GM23338 (cell line): ENCODE data around the gene LRFN3. TPM values are rescaled to one million over a fixed set of nuclear protein-coding genes. Genes with fewer than 3 reads are reported as not detected.

Experiments
- ATAC-seq: fragments of 200-7000 bp; cut with Tn5 transposase; 3 replicates; pipeline ENCODE4 v1.9.1; 2020
- DNase-seq: peaks from one replicate; pipeline ENCODE4 v3.0.0-alpha.2; 2015; ENCODE audit warnings: low spot score
- H2AFZ ChIP-seq: fragments of 200-600 bp; sonication (generic); 2 replicates; pipeline ENCODE4 v1.8.0; 2016; ENCODE audit warnings: antibody characterized with exemption, mild to moderate bottlenecking, moderate library complexity
- H3F3A ChIP-seq: fragments of 200-600 bp; sonication (generic); replicated peaks from 2 replicates; pipeline ENCODE4 v1.8.0; 2017; ENCODE audit warnings: antibody characterized with exemption, mixed run types, low read depth
- H3K27ac ChIP-seq: fragments of 200-600 bp; sonication (generic); 2 replicates; pipeline ENCODE4 v1.6.1; 2016; ENCODE audit warnings: low read depth
- H3K27me3 ChIP-seq: fragments of 200-600 bp; sonication (generic); 2 replicates; pipeline ENCODE4 v1.8.0; 2016; ENCODE audit warnings: mild to moderate bottlenecking, mixed run types, moderate library complexity; ENCODE audit not compliant: insufficient read depth
- H3K36me3 ChIP-seq: fragments of 200-600 bp; sonication (generic); 2 replicates; pipeline ENCODE4 v1.8.0; 2016; ENCODE audit warnings: mild to moderate bottlenecking; ENCODE audit not compliant: insufficient read depth
- H3K4me1 ChIP-seq: fragments of 200-600 bp; sonication (generic); 2 replicates; pipeline ENCODE4 v1.8.0; 2016; ENCODE audit warnings: mild to moderate bottlenecking, moderate library complexity; ENCODE audit not compliant: insufficient read depth
- H3K4me2 ChIP-seq: fragments of 200-600 bp; sonication (generic); 2 replicates; pipeline ENCODE4 v1.7.1; 2017; ENCODE audit warnings: mixed run types
- H3K4me3 ChIP-seq: fragments of 200-600 bp; sonication (generic); 2 replicates; pipeline ENCODE4 v1.6.1; 2016; ENCODE audit warnings: mixed run types
- H3K79me2 ChIP-seq: fragments of 200-600 bp; sonication (generic); replicated peaks from 2 replicates; pipeline ENCODE4 v1.8.0; 2017; ENCODE audit warnings: mild to moderate bottlenecking; ENCODE audit not compliant: insufficient read depth
- H3K9me2 ChIP-seq: fragments of 200-600 bp; sonication (generic); 2 replicates; pipeline ENCODE4 v1.8.0; 2017; ENCODE audit not compliant: insufficient read depth
- H4K20me1 ChIP-seq: fragments of 200-600 bp; sonication (generic); replicated peaks from 2 replicates; pipeline ENCODE4 v1.8.0; 2017; ENCODE audit warnings: mild to moderate bottlenecking; ENCODE audit not compliant: insufficient read depth
- H3K27ac Mint-ChIP-seq: 2 replicates; pipeline ENCODE4 v1.8.0; 2020; ENCODE audit warnings: inconsistent platforms, mild to moderate bottlenecking, moderate library complexity, mixed read lengths
- H3K27me3 Mint-ChIP-seq: 3 replicates; pipeline ENCODE4 v1.8.0; 2022; ENCODE audit warnings: low read depth, mild to moderate bottlenecking, moderate library complexity, mixed read lengths, inconsistent platforms; ENCODE audit not compliant: insufficient read depth, poor library complexity
- H3K36me3 Mint-ChIP-seq: 3 replicates; pipeline ENCODE4 v1.8.0; 2021; ENCODE audit warnings: low read depth, mild to moderate bottlenecking, inconsistent platforms, moderate library complexity, mixed read lengths
- H3K4me1 Mint-ChIP-seq: 3 replicates; pipeline ENCODE4 v1.8.0; 2020; ENCODE audit warnings: mild to moderate bottlenecking, inconsistent platforms, mixed read lengths
- H3K4me3 Mint-ChIP-seq: 3 replicates; pipeline ENCODE4 v1.8.0; 2021; ENCODE audit warnings: moderate library complexity, mild to moderate bottlenecking, inconsistent platforms, mixed read lengths
- H3K9me3 Mint-ChIP-seq: 3 replicates; pipeline ENCODE4 v1.8.0; 2020; ENCODE audit warnings: moderate library complexity, mild to moderate bottlenecking, inconsistent platforms, mixed read lengths
- EZH2 ChIP-seq: fragments of 200-600 bp; sonication (generic); IDR thresholded peaks from one replicate; pipeline ENCODE4 v1.8.0; 2017; ENCODE audit warnings: antibody characterized with exemption, mild to moderate bottlenecking, low read depth; ENCODE audit not compliant: unreplicated experiment
- JUNB ChIP-seq: IDR thresholded peaks from one replicate; pipeline ENCODE4 v1.6.1; 2016; ENCODE audit warnings: antibody characterized with exemption; ENCODE audit not compliant: unreplicated experiment
- NANOG ChIP-seq: IDR thresholded peaks from 2 replicates; pipeline ENCODE4 v1.6.1; 2016; ENCODE audit warnings: antibody characterized with exemption, borderline replicate concordance
- POLR2AphosphoS5 ChIP-seq: IDR thresholded peaks from 2 replicates; pipeline ENCODE4 v1.6.1; 2016; ENCODE audit warnings: antibody characterized with exemption, low read depth
- ZNF114 ChIP-seq: fragments of 250-450 bp; sonication (Bioruptor Pico); IDR thresholded peaks from 2 replicates; pipeline ENCODE4 v1.5.0; 2020; ENCODE audit warnings: mild to moderate bottlenecking, moderate library complexity
- ZNF462 ChIP-seq: fragments of 250-450 bp; sonication (Bioruptor Pico); IDR thresholded peaks from 2 replicates; pipeline ENCODE4 v1.5.0; 2020; ENCODE audit warnings: mild to moderate bottlenecking, moderate library complexity
- polyA plus RNA-seq: library from polyadenylated mRNA; unstranded; fragments of >200 nt; fragmentation: Nextera tagmentation; extraction: Ambion mirVana; gene quantifications from 2 replicates; pipeline ENCODE4 v1.2.1, GENCODE V29; 2016
- total RNA-seq: library from RNA; depleted of rRNA; stranded (reverse); fragments of >200 nt; shearing (Covaris generic); gene quantifications from 2 replicates; pipeline ENCODE4 v1.2.3, GENCODE V29; 2014
- TF ChIP-seq, protein P1 (sequence below), 2 experiments: fragments of 200-600 bp in 1 of 2; sonication (generic) in 1 of 2; conservative IDR thresholded peaks; 2 replicates each; pipeline versions ENCODE4 v1.5.1 to v1.6.1; 2016 to 2017; ENCODE audit warnings: antibody characterized with exemption in 2 of 2, low read depth in 2 of 2, mild to moderate bottlenecking in 2 of 2, moderate library complexity in 1 of 2

LRFN3 gene
- total and polyA plus RNA-seq, 2 experiments from 2014 or later, result 5.8 to 15.1 TPM

DNA sequence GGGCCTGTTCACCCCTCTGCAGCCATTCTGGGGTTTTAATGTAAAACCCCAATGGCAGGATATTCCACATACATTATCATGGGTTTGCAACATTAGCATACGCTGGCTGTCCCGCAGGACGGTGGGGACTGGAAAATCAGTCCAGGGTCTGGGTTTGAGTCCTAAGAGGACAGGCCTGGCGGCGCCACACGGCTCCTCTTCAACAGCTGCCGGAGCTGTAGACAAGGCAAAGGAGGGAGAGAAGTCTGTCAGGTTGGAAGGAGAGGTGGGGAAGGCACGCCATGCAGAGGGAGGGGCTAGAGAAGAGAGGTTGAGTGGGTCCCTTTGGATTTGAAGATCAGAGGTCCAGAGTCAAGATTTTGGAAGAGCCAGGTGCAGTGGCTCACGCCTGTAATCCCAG, 47.8 kb upstream of the LRFN3 start (continued):
- TF ChIP-seq ZNF462 (CRISPR knock-in tag) (no peak), NANOG (no peak)

- Histone ChIP-seq H3K4me1 (no peaks in the 10 kb centered on the region), H3F3A (0 out of 2 replicates have a peak, but pooled peaks cover 3% of the 10 kb centered on the region), H3K4me2 (no peak overlapping the region), H3K4me3 (no peak overlapping the region), H3K9me2 (no peaks in the 10 kb centered on the region), H2AFZ (no peak overlapping the region), H3K36me3 (peaks cover 16% of the 10 kb centered on the region; the same call in 1 of the 2 replicates), H3K79me2 (no peaks in the 10 kb centered on the region), H3K27me3 (no peaks in the 10 kb centered on the region), H3K27ac (no peak overlapping the region), H4K20me1 (peaks cover 12% of the 10 kb centered on the region)
- Mint-ChIP-seq H3K36me3 (peaks cover 60% of the 10 kb centered on the region), H3K4me3 (no peak overlapping the region), H3K27me3 (peaks cover 13% of the 10 kb centered on the region), H3K9me3 (no peaks in the 10 kb centered on the region), H3K4me1 (no peaks in the 10 kb centered on the region), H3K27ac (no peak overlapping the region)
- no peak for ATAC-seq
- no peak for DNase-seq
- TF ChIP-seq POLR2AphosphoS5 (no peak), EZH2 (no peak), ZNF462 (CRISPR knock-in tag) (no peak), NANOG (no peak), ZNF114 (no peak), JUNB (no peak)
- TF ChIP-seq, protein P1, sequence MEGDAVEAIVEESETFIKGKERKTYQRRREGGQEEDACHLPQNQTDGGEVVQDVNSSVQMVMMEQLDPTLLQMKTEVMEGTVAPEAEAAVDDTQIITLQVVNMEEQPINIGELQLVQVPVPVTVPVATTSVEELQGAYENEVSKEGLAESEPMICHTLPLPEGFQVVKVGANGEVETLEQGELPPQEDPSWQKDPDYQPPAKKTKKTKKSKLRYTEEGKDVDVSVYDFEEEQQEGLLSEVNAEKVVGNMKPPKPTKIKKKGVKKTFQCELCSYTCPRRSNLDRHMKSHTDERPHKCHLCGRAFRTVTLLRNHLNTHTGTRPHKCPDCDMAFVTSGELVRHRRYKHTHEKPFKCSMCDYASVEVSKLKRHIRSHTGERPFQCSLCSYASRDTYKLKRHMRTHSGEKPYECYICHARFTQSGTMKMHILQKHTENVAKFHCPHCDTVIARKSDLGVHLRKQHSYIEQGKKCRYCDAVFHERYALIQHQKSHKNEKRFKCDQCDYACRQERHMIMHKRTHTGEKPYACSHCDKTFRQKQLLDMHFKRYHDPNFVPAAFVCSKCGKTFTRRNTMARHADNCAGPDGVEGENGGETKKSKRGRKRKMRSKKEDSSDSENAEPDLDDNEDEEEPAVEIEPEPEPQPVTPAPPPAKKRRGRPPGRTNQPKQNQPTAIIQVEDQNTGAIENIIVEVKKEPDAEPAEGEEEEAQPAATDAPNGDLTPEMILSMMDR (conservative IDR thresholded peaks at IDR 0.05; ENCODE audit: low read depth in 2 of 2), result no peak
These were observed 46.6 kb upstream of the LRFN3 start for GRCh38 chr19:35889370-35890112.
